HG02870 (cell line): ENCODE results near the gene DCLK1.
A peak's percentile ranks its signal among the peaks of the same experiment; 100 is the strongest.

Source experiments
- ATAC-seq: cut with Tn5 transposase; IDR thresholded peaks from one replicate; pipeline ENCODE4 v1.9.1; 2021; ENCODE audit warnings: mild to moderate bottlenecking, moderate library complexity; ENCODE audit not compliant: unreplicated experiment

The DCLK1 gene

DNA sequence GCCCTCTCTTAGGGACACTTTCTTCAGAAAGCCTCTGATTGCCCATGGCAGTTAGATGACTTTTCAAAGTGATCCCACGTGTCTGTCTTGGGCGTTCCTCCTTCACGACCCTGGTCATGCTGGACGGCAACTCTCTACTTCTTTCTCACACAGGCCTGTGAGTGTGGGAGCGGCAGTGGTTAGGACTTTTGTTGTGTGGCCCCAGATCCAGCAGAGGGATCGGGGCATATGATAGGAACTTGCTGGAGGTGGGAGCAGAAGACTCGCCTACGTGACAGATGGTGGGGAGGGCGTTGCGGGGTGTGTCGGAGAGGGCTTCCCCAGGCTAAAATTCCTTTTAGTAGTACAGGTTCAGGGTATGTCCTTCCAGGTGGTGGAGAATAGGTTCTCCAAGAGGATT lies 365.2 kb downstream of the DCLK1 start:
- no peak for ATAC-seq

DNA sequence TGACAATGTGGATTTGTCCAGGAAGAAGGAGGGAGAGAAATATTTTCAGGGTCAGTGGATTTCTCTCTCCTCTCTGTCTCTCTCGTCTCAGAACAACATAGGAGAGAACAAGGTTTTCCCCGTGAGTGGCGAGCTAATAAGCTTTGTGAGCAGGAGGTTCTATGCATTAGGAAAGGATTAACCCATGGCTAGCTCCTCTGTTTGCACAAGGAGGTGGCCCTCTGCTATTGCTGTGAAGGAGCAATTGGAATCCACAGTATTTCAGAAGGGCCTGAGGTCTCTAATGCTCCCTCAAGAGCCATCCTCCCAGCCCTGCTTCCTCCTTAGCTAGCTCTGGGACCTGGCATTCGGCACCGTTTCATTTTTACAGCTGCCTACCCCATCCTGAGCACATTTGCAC lies 365.8 kb downstream of the DCLK1 start:
- ATAC-seq: no peak

DNA sequence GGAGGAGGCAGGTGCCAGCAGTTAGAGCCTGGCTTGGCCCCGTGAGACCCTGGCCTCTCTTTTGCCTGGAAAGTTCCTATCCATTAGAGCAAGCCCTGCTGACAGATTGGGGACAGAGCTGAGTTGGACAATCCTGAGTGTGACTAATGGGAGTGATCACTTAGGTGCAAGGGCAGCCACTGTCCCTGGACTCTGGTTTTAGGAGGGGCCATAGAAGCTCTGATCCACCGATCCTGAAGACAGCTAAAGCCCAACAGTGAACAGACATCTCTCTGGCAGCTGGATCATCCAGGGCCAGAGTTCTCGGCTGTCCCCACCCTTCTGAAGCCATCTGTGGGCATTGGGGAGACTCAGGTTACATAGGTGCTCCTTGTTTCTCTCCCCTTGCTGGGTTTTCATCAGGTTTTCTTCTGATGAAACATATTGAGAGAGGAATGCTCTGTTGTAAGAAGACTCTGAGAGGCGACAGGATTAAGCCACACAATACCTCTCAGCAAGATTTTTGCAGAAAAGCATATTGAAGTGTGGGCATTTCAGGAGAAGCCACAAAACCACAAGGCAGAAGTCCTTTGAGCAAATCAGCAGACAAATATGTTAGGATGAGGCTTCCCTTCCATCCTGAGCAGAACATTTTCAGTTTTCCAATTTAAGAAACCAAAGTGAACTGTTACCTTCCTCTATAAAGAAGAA lies 366.7 kb downstream of the DCLK1 start:
- ATAC-seq: no peak

GRCh38 chr13:35763782-35764123 lies 367.4 kb downstream of the DCLK1 start:
- no peak for ATAC-seq

- no peak for ATAC-seq
These were observed 368.0 kb downstream of the DCLK1 start for GRCh38 chr13:35763060-35763781.

DNA sequence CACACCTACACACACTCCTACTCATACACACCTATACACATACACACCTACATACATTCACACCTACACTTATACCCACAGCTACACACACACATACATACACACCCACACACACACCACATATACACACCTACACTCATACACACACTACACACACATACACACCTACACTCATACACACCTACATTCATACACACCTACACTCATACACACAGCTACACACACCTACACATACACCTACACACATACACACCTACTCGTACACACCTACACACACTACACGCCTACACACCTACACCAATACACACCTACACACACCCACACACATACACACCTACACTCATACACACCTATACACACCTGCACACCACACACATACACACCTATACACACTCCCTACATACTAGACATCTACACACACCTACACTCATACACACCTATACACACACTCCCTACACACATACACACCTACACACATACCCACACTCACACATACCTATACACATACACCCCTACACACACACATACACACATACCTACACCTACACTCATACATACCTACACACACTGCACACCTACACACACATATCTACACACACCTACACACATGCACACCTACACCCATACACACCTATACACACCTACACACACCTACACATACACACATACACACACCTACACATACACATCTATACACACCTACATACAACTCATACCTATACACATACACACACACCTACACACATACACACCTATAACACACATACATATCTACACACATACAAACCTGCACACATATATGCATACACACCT lies 369.5 kb downstream of the DCLK1 start:
- ATAC-seq: no peak

GRCh38 chr13:35760735-35761281 lies 370.4 kb downstream of the DCLK1 start:
- ATAC-seq: no peak

GRCh38 chr13:35747594-35747993 lies 383.6 kb downstream of the DCLK1 start:
- no peak for ATAC-seq

DNA sequence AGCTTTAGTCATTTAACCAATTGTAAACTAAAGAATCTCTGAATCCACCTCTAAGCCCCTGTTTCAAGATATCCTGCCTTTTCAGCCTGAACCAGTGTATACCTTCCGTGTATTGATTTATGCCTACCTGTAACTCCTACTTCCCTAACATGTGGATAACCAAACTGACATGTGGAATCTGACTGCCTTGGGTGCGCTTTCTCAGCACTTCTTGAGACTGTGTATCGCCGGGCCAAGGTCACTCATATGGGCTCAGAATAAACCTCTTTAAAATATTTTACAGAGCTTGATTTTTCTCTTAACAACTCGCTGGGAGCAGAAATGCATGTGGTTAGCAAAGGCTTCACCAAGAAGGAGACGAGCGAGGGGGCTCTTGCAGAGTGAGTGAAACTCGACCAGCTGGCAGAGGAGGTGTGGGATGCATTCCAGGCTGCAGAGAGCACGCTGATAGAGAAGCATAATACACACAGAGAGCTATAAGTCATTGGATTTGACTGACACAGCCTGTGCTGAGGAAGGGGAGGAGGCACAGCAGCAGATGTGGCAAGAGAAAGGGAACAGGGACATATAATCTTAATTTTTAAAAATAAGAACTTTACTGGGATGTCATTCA lies 386.5 kb downstream of the DCLK1 start:
- no peak for ATAC-seq

DNA sequence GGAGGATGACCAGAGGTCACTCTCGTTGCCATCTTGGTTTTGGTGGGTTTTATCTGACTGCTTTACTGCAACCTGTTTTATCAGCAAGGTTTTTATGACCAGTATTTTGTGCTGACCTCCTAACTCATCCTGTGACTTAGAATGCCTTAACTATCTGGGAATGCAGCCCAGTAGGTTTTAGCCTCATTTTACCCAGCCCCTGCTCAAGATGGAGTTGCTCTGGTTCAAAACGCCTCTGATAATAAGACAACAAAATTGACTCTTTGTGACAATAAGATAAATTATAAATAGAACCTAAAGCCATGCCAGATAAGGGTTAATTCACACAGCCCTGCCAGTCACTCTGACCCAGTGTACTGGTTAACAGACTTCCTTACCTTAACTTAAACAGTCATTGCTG lies 387.0 kb downstream of the DCLK1 start:
- no peak for ATAC-seq

GRCh38 chr13:35743165-35743564 lies 388.0 kb downstream of the DCLK1 start:
- no peak for ATAC-seq

- ATAC-seq: no peak
These were observed 389.5 kb downstream of the DCLK1 start for GRCh38 chr13:35741657-35742056.

GRCh38 chr13:35736876-35737275 lies 394.3 kb downstream of the DCLK1 start:
- ATAC-seq: no peak

GRCh38 chr13:35733827-35734226 lies 397.4 kb downstream of the DCLK1 start:
- ATAC-seq: no peak

DNA sequence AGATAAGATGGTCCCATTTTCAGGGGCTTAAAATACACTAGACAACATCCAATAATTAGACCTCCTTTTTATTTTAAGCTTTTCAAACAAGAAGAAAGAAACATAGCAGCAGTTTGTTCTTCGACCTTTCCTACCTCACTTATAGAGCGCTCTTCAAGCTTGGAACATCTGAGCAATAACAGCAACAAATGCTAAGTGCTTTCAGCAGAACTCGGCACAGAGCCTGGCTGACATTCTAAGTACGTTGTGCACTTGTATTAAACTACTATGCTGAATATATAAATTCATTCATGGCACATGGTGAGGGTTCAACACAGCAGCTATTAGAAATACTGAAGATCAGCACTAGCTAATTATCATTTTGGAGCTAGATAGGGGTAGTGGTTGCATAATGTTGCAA lies 398.6 kb downstream of the DCLK1 start:
- ATAC-seq: no peak

- no peak for ATAC-seq
These were observed 399.7 kb downstream of the DCLK1 start for GRCh38 chr13:35731471-35731870.

DNA sequence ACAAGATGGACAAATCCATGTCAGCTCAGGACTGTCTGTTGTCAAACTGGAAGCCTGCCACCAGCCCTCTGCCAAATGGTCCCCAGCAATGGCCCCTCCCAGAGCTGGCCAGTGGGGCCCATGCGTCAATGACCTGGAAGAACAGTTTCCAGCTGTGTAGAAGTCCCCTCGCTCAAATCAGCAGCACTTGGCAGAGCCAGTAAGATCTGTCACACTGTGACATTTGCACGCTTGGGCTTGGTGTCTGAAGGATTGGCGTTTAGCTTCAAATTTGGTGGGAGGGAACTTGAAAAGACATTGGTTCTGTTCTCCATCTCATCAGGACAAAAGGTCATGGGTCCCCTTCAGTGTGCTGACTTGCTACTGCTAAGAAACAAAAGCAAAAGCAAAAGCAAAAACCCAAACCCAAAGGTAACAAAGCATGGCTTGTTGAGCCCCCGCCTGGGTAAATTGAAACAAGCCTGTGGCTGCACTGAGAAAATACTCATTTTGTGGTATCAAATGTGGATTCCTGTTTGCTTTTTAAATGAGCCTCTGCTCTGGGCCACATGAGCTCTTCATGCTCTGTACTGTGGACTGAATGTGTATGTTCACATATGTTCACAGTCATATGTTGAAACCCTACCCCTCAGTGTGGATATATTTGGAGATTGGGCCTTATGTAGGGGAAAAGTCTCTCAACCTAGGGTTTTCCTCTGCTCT lies 401.1 kb downstream of the DCLK1 start:
- ATAC-seq: peak; percentile 65

- ATAC-seq: no peak
These were observed 403.3 kb downstream of the DCLK1 start for GRCh38 chr13:35727881-35728280.

GRCh38 chr13:35724446-35724845 lies 406.7 kb downstream of the DCLK1 start:
- ATAC-seq: no peak

GRCh38 chr13:35723821-35724220 lies 407.4 kb downstream of the DCLK1 start:
- ATAC-seq: no peak

- no peak for ATAC-seq
These were observed 408.1 kb downstream of the DCLK1 start for GRCh38 chr13:35723053-35723461.
